HG02852 (cell line): ENCODE results near the gene DCD.

Experiments
- ATAC-seq: cut with Tn5 transposase; IDR thresholded peaks from one replicate; pipeline ENCODE4 v1.9.1; 2021; ENCODE audit warnings: mild to moderate bottlenecking, moderate library complexity; ENCODE audit not compliant: unreplicated experiment

Gene DCD

GRCh38 chr12:54608769-54609168 is 39.4 kb downstream of the DCD start:
- ATAC-seq = no peak

GRCh38 chr12:54608156-54608555 is 40.0 kb downstream of the DCD start:
- ATAC-seq = no peak

GRCh38 chr12:54606556-54606955 is 41.6 kb downstream of the DCD start:
- ATAC-seq = no peak

GRCh38 chr12:54605138-54605970 is 42.8 kb downstream of the DCD start:
- ATAC-seq = no peak

- ATAC-seq = no peak
Measured at GRCh38 chr12:54604436-54604835, 43.7 kb downstream of the DCD start.

GRCh38 chr12:54603872-54604271 is 44.3 kb downstream of the DCD start:
- ATAC-seq = no peak

GRCh38 chr12:54603173-54603814 is 44.9 kb downstream of the DCD start:
- ATAC-seq = peak; percentile 97

GRCh38 chr12:54602661-54603060 is 45.5 kb downstream of the DCD start:
- ATAC-seq = no peak

- ATAC-seq = no peak
Measured at GRCh38 chr12:54601841-54602240, 46.3 kb downstream of the DCD start.

GRCh38 chr12:54598970-54599369 is 49.2 kb downstream of the DCD start:
- no peak for ATAC-seq

GRCh38 chr12:54596526-54596946 is 51.6 kb downstream of the DCD start:
- ATAC-seq = peak; percentile 48

- ATAC-seq = no peak
Measured at GRCh38 chr12:54595471-54595870, 52.7 kb downstream of the DCD start.
